NCI-H2107 treated with DMSO at 0.1 percent for 48 hours (cell line): ENCODE data around the gene CERKL.

ENCODE experiments used
- DNase-seq: peaks from one replicate; lab custom pipeline; 2025; ENCODE audit not compliant: unreplicated experiment; lab: John Stamatoyannopoulos, UW

CERKL gene

DNA sequence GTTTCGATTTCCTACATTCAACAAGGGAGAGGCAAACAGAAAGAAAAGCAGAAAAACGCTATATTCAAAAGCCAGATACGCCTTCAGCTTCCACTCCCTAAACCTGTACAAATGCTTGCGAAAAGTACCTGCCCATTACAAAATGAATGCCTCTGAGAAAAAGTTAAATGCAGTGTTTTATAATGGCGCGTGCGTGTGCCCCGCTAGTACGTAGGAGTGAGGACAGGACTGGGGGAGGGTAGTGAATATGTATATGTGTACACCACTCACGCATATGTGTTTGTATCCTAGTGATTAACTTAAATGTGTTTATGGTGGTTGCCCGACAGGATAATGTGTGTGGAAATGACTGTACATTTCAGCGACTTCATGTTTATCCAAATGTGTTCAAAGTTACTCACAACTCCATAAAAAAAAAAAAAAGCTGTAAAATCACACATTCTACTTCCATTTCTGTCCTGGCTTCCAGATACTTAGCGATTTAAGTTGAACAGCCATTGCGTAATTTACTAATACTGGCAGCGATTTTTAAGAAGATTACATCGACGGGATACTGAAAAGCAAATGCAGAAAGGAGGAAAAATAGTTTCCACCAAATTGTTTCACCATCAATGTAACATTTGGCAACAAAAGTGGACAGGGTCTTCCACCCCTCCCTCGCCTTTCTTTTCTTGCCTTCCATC is 22.1 kb upstream of the CERKL start:
- DNase-seq: no peak

DNA sequence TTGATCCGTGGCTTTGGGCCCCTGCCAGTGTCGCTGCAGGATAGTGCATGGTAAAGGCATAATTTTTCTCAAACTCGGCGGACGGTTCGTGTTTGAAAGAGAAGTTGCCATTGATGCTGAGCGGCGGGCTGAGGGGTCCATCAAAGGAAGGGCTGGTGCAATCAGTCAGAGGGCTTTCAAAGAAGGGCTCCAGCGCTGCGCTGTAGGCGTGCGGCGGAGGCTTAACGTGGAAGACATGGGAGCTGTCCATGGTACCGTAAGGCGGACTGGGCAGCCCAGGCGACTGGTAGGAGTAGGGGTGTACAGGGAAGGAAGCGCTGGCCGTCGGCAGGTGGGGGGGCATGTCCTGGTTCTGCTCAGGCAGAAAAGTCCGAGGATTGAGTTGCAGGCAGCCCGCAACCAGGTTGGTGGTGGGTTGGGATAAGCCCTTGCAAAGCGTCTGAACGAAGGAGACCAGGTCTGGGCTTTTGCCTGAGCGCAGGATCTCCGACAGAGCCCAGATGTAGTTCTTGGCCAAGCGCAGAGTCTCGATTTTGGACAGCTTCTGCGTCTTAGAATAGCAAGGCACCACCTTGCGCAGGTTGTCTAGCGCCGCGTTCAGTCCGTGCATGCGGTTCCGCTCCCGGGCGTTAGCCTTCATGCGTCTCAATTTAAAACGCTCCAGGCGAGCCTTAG is 21.1 kb upstream of the CERKL start:
- DNase-seq: no peak

DNA sequence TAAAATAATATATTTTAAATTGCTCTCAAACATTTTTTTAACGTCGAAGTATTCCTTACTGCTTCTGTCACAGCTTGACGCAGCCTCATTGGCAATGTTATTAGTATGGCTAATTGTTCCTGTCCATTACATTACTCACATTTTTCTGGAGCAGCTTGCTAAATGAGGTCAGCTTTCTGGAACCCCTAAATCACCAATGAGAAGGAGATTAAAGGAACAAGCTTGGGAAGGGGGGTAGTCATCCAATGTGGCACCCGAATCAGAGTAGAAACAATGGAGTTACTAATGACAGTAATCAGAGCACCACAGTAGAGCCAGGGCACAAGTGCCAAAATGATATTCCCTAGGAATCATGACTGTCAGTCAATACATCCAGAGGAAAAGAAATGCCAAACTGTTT is 18.3 kb upstream of the CERKL start:
- DNase-seq: no peak

DNA sequence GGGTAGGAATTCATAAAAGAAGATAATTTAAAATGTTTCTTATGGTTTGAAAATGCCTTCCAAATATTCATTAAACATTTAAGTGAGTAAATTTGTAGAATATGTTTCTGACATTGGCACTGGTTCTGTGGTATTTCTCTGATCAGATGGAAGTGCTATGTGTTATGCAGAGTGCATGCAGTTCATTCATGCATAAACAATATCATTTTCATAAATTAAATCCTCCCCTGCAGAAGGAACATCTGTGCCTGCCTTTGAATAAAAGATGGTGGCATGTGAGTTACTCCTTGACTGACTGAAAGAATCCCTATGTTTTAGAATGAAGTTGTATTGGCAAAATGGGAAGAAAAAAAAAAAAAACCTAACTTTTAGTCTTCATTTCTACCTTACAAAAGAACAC is 17.6 kb upstream of the CERKL start:
- DNase-seq: no peak

DNA sequence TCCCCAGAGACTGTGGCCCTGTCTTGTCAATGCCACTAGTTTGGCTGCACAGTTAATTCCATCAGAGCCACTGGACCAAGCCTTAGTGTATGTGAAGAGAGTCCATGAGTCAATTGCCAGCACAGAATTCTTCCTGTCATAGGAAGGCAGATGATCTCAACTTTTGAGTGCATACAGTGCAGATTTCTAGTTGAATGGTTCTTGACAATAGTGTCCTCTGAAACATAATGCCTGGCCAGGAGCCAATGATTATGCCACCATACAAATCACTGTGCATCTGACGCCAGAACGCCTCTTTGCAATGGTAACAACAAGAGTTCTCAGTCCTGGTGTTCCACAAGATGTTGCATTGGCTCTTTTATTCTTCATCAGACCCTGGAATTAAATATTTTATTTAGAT is 16.3 kb upstream of the CERKL start:
- peak; percentile 68 for DNase-seq

DNA sequence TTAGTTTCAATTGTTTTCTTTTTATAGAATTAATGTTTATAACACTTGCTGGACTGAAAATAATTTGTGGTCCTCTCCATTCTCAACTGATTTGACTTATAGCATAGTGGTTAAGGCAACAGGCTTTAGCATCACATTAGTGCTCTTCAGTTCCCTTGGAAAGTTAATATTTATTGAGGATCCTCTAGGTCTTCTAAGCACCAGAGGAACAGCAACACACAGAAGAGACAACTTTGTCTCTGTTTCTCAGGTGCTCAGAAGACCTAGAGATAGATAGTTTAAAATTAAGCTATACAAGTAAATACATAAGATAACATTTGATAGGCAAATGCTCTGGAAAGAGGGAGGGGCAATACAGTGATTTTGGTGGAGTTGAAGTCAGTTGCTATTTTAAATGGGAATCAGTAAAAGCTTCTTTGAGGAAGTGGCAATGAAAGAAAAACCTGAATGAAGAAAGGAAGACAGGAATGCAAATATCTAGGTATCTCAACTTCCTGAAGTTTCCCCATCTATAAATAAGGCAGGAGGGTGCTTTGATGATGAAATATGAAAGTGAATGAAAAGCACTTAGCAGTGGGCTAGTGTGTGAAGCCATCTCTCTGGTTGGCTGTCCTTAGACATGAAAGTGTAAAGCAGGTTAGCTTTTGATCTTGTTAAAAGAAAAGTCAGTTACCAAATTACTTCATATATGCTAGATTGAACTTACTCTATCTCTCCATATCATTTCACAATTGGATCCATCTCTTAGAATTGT is 15.5 kb upstream of the CERKL start:
- no peak for DNase-seq

DNA sequence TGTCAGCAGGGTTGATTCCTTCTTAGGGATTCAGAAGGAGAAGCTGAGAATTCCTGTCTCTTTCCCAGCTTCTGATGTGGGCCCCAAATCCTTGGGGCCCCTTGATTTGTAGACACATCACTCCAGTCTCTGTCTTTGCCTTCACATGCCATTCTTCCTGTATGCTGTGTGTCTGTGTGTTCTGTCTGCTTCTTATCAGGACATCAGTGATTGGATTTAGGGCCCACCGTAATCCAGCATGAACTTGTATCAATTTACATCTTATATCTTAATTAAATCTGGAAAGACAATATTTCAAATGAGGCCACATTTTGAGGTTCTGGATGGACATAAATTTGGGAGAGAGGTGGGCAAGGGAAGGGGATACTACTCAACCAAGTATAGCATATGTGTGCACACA is 13.7 kb upstream of the CERKL start:
- no peak for DNase-seq

DNA sequence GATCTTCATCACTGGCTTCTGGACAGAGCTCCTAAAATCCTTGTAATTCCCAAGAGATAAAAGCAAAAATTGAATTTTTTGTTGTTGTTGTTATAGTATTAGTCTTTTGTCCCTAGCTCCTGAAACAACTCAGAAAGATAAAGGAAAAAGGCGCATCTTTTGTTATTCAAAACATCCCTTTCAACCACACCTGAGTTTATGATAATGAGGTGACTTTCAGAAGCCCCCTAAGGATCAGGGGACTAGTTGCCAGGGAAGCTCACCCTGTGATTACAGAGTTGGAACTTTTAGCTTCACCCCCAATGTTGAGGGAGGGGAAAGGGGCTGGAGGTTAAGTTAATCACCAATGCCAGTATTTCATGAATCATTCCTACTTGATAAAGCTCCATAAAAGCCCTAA is 10.3 kb upstream of the CERKL start:
- DNase-seq: no peak

DNA sequence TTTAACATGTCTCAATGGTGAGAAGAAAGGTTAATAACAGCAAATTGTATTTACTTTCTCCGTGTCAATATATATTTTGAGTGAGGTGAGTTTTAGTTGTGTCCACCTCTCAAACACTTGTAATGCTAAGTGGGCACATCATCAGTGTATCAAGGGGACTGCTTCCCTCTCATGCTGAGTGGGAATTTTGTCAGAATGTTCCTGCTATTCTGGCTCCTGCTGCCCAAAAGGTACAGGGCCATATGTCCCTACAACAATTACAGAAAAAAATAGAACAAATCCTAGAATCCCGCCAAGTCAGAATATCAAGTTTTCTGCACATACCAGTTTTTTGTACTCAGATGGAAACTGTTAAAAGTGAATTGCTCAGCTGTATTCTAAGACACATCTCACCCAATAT is 5.4 kb upstream of the CERKL start:
- no peak for DNase-seq

DNA sequence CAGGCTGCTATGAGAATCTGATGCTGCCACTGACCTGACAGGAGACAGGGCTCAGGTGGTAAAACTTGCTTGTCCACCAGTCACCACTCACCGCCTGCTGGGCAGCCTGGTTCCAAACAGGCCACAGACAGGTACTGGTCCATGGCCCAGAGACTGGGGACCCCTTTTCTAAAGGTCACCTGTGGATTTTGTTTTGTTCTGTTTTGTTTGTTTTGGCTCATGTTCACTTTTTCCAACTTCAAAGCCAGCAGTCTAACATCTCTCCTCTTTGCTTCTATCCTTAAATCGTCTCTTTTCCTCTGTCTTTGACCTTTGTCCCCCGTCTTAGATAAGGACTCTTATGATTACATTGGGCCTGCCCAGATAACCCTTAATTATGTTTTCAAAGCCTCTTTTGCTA is 3.3 kb upstream of the CERKL start:
- DNase-seq: no peak

DNA sequence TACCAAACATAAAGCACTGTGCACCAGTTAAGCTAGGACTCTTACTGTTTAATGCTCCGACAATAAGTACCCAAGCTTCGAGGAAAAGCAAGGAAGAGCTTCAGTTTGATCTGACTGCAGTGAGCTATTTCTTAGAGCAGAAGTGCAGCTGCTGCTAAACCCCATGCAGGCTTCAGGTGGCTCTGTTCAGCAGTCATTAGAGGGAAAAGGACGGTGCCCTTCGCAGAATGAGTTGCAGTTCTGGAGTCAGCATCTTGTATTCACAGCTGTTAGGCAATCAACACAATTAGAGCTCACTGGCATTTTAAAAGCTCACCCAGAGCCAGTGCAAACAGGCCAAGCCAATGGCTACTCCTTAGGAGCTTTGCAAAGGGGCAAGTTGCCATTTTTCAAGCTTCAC is 1.5 kb upstream of the CERKL start:
- DNase-seq: peak; percentile 56

DNA sequence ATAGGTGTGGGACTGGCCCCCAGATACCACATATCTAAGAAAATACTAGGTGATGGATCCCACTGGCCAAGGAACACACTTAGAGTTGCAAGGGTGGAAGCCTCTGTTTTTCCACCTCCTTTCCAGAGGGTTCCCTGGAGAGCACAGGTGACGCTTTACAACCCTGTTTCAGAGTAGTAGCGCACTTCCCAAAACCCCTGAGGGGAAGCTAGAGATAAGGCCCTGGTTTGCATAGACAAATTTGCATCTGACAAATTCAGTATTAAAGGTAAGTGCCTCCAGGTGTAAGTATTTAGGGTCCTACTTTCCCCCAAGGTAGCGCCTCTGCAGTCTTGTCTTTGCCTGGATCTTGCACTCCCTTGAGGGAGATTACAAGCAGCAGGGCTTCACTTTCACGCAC is 474 bp upstream of the CERKL start:
- DNase-seq: no peak

DNA sequence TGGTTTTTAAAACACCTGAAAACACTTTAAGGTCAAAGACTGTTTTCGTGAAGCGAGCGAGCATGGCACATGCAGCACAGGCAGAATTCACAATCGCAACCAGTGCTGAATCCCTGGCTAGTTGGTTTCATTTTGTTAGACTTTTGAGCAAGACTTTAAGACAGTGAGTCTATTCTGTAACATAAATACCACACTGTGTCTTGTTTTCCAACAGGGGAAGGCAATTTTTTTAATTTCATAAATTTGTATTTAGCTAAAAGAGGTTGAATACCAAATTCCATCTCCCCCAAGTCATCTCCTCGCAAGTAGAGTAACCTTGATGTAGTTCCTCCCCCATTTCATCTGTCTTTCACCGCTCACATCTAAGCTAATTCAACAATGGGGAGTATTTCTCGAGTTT is 1.4 kb downstream of the CERKL start:
- no peak for DNase-seq

DNA sequence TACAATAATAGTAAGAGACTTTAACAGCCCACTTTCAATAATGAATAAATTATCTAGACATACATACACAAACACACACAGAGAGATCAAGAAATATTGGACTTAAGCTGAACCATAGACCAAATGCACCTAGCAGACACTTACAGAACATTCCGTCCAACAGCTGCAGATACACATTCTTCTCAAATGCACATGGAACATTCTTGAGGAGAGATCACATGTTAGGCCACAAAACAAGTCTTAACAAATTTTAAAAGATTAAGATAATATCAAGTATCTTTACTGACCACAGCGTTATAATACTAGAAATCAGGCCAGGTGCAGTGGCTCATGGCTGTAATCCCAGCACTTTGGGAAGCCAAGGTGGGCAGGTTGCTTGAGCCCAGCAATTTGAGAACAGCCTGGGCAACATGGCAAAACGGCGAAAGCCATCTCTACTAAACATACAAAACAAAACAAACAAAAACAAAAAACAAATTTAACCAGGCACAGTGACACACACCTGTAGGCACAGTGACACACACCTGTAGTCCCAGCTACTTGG is 7.4 kb downstream of the CERKL start:
- DNase-seq: no peak

DNA sequence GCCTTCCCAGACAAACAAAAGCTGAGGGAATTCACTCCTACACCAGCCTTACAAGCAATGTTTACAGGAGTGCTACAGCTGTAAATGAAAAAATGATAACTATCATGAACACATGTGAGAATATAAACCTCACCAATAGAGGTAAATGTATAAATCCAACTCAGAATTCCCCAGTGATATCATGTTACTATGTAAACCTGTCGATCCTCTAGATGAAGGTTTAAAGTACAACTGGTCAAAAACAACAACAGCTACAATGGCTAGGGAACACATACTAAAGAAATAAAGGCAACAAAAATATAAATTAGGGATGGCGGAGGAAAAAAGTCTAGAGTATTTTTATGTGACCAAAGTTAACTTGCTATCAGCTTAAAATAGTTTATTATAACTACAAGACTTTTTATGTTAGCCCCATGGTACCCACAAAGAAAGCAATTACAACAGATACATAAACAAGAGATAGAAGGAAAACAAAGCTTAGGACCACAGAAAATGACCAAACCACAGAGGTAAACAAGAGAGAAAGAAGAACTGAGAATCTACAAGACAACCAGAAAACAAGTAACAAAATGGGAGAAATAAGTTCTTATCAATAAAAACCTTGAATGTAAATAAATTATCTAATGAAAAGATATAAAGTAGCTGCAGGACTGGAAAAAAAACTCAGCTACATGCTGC is 8.3 kb downstream of the CERKL start:
- no peak for DNase-seq

DNA sequence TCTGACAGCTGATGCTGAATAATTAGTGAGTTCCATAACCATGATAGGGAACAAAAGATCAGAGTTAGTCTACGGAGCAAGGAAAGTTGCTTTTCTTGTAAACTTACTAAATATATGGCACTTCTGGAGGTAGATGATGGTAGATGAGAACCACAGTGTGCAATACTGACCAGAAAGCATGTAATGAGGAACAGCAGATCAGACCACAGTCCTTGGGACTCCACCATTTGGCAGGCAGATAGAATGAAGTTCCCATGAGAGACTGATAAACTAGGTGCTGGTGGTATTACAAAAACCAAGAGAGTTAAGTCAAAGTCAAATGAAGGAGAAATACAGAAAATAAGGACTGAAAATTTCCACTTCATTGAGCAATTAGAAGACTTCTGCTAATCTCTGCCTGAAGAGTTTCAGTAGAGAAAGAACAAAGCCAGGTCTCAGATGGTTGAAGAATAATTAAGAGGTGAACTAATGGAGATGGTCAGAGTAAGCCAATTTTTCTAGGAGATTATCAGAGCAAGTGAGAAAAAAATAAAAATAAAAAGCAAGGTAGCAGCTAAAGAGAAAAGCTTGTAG is 10.4 kb downstream of the CERKL start:
- no peak for DNase-seq

DNA sequence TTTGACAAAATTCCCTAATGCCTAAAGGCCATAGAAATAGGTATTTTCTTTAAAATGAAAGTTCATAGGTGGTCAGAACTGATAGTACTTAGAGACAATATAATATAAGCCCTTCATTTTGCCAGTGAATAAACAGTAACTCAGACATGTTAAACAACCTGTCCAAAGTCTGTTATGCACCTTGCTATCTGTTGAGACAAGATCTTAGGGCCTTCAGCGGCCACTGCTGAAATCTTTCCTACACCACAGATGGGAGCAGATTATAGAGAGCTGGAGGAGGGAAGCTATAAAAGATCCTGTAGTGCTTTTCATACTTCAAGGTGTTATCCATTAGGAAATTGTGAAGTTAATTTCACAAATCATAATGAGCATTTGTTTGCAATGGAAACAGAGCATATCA is 13.8 kb downstream of the CERKL start:
- DNase-seq: no peak

DNA sequence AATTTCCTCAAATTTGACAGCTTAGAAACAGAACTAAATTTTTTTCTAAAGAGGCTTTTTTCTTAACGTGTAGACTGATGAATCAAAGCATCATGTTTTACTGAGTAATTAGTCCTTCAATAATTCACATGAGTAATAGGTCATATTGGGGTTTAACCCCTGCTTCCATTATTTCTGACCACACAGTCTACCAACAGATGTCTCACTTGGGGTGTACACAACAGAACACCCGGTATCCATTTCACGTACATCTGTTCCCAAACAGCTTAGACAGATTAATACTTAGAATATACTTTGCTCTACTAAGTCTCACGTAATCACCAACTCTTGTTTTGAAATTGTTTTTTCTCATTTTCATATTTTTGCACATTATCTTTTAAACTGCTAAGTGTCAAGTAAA is 14.8 kb downstream of the CERKL start:
- DNase-seq: no peak

DNA sequence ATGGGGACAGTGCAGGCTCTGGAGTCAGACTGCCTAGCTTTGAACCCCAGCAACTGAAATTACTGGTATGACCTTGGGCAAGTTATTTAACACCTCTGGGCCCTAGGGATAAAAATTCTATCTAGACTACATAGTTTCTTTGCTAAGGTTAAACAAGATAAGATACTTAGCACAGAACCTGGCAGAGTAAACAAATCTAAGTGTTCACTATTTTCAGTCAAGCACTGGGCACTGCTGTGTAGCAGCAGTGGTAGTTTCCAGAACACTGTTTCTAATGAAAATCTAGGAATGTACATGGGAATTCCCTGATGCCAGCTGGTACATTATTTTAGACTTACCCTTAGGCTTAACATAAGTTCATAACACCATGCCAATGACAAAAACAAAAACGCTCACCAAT is 17.2 kb downstream of the CERKL start:
- no peak for DNase-seq

DNA sequence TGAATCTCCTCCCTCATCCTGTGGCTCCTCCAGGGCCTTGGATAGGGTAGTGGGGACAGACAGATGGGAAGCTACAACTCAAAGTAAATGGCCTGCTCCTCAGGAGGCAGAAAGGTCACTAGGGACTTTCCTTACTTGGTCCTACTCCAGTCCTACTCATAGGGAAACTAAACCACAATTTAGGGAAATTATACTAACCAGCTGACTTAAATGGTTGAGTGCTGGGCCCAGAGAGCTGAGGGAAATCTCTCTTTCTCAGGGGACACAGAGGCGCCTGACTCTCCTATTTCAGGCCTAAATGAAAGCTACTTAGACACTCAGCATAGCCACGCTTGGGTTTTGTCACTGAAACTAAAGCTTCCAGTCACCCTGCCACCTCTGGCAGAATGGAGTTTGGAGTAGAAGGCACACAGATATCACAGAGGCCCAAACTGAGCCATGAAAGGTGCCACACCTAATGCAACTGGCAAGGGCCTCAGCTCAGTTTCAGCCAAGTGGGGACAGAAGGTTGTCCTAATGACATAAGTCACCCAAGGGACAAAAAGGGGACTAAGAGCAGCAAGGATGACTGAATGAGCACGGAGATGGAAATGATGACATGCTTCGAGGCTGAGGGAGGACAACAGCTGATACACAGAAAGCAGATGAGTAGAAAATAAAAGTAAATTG is 24.0 kb downstream of the CERKL start:
- no peak for DNase-seq
